GM19452 (cell line): ENCODE data around the gene TMEM179.
"Not testable (repeated sequence)": the region's sequence is repeated elsewhere in the genome, so short reads cannot be mapped to it uniquely, and the experiment has no call there.

Experiments used
- ATAC-seq: cut with Tn5 transposase; IDR thresholded peaks from one replicate; pipeline ENCODE4 v1.9.1; 2021; ENCODE audit not compliant: unreplicated experiment

Gene TMEM179

GRCh38 chr14:104638190-104638589, 33.6 kb upstream of the TMEM179 start:
- ATAC-seq = no peak

DNA sequence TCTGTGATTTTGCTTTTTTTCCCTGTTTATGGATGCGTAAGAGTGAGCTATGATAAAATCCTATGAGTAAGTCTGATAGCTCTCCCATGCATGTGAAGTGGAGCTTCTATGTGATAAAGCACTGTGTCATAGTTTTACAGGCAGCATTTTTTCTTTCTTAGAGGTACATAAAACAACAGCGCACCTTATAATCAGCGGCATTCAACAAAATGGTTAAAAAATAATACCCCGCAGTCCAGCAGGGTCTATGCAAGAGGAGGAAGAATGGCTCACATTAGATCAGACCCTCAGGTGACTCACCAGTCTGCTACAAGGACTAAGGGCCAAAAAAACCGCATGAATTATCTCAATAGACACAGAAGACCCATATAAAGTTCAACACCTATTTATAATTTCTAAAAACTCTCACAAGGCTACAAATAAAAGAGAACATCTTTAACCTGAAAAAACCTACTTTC, 33.0 kb upstream of the TMEM179 start:
- no peak for ATAC-seq

DNA sequence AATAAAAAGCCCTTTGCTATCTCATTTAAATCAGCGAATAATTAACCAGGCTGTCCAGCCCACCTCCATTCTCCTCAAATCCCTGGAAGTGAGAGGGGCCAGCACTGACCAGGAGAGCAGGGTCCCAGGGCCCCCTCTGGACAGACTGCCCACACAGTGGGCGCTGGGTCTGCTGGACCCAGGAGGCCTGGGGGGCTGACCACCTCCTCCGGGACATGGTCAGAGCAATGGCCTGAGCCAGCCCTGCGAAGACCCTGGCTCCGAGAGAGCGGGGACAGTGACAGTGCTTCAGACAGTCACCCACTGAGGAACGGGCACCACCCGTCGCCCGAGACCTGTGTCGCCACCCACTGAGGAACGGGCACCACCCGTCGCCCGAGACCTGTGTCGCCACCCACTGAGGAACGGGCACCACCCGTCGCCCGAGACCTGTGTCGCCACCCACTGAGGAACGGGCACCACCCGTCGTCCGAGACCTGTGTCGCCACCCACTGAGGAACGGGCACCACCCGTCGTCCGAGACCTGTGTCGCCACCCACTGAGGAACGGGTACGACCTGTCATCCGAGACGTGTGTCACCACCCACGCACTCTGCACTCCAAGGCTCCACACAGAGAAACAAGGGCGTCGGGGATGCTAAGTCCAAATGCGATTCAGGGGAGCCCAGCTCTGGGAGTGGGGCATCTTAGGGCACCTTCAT, 32.4 kb upstream of the TMEM179 start:
- ATAC-seq = not testable (repeated sequence)

- no peak for ATAC-seq
Measured at GRCh38 chr14:104636131-104636530, 31.6 kb upstream of the TMEM179 start.

DNA sequence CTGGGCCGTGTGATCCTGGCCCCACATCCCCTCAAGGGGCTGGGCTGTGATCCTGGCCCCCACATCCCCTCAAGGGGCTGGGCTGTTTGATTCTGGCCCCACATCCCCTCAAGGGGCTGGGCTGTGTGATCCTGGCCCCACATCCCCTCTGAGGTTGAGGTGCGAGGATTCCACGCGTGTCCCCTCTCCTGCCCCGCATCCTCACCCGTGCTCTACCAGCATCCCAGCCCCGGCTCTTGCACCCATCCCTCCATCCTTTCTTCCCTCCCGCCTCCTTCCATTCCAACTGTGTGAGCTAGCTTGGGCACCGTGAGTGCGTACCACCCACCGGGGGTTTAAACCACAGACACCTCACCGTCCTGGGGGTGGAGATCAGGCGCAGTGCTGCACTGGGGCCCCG, 31.1 kb upstream of the TMEM179 start:
- no peak for ATAC-seq

DNA sequence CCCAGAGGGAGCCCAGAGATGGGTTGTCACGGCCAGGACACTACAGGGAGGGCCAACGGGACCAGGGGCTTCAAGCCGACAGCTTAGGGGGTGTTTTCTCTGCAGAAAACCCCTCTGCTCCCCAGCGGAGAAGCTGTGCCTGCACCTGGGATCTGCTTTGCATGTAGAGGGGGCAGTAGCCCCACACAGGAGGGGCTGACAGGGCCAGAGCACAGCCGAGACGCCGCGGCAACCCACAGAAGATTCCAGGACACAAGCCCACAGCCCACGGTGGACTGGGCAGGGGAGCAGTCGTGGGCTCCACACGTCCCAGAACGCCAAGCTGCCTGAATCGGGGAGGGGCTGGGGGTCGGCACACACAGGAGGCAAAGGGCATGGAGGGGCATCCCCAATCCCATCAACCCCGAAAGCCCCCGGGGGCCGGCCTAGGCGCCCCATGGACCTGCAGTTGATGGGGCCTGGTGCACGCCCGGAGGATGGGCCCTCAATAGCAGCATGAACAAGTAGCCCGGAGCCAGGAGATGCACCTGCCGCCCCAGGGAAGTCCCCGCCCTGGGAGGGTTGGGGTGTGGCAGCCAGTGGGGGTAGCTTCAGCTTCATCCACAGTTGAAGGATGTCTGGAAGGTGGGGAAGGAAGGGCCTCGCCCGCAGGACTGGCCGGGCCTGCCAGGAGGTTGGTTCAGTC, 30.5 kb upstream of the TMEM179 start:
- no peak for ATAC-seq

- ATAC-seq = no peak
Measured at GRCh38 chr14:104634138-104634760, 29.7 kb upstream of the TMEM179 start.

DNA sequence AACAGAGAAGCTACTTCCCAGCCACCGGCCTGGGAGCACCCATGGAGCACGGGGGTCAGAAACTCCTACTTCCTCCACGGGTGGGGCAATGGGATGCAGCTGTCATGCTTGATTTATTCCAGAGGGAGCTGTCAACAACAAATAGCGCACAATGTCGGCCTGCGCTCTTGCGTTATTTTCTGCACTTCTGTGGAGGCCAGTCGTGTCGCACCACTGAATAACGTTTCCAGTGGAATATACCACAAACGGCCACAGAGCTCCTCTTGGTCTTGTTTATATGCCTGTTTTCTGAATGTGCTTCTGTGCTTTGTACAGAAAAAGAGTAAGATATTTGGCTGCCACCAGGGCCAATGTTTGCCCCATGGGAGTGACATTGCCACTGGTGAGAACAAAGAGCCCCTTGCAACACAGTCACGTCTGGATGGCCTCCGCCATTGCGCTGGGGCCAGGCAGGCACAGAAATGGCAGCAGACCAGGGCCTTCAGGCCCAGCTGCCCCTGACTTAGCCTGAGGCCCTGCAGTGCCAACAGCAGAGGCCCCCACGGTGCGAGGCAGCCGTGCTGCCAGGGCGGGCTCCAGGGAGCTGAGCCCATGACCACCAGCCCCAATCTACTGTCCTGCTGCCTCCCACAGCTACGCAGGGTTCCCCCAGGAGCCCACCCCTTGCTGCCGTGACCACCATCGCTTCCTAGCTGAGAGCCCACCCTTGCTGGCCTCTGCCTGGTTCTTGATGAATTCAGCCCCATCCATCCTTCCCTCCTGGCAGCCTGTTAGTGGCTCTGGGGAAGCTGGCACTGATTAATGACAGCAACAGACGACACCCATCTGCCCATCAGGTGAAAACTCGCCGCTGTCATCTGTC, 28.9 kb upstream of the TMEM179 start:
- no peak for ATAC-seq

GRCh38 chr14:104632781-104633180, 28.2 kb upstream of the TMEM179 start:
- ATAC-seq = no peak

- ATAC-seq = no peak
Measured at GRCh38 chr14:104624939-104625338, 20.4 kb upstream of the TMEM179 start.

- no peak for ATAC-seq
Measured at GRCh38 chr14:104614126-104614812, 9.7 kb upstream of the TMEM179 start.

GRCh38 chr14:104611881-104612280, 7.3 kb upstream of the TMEM179 start:
- ATAC-seq = no peak

DNA sequence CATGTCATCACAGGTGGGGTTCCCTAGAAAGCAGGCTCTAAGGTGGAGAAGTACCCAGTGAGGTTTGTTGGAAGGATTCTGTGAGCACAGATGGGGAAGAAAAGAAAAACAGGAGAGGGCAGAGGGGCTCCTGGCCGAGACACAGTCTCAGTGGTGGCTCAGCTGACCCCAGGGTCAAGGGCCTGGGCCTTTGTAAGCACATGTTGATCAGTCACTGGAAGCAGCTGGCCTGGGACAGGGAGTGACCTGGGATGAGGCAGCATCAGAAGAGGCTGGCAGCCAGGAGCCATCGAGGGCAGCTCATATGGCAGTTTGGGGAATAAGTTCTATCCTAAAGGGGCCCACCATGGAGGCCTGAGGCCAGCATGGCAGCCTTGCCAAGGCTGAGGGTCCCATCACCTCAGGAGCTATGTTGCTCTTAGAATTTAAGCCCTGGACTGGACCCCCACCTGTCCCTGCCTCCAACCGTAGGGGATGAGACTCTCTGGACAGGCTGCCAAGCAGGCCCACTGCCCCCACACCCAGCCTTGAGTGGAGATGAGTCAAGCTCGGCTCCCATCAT, 6.3 kb upstream of the TMEM179 start:
- ATAC-seq = no peak

DNA sequence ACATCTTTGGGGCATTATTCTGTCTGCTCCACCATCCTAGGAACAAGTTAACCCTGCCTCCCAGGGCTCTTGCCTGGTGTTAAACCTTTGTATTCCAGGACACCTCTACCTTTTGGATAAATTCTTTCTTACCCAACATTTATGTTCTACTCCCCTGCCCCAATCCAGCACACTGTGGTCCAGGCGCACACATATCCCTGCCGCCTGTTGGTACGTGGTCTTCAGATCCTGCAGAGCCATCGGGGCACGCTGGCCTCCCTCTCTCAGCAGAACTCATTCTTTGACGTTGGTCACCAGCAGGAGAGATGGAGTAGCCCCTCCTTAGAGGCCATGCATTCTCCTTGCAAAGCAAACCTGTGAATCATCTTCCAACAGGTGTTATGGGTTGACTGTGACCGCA, 5.1 kb upstream of the TMEM179 start:
- no peak for ATAC-seq

DNA sequence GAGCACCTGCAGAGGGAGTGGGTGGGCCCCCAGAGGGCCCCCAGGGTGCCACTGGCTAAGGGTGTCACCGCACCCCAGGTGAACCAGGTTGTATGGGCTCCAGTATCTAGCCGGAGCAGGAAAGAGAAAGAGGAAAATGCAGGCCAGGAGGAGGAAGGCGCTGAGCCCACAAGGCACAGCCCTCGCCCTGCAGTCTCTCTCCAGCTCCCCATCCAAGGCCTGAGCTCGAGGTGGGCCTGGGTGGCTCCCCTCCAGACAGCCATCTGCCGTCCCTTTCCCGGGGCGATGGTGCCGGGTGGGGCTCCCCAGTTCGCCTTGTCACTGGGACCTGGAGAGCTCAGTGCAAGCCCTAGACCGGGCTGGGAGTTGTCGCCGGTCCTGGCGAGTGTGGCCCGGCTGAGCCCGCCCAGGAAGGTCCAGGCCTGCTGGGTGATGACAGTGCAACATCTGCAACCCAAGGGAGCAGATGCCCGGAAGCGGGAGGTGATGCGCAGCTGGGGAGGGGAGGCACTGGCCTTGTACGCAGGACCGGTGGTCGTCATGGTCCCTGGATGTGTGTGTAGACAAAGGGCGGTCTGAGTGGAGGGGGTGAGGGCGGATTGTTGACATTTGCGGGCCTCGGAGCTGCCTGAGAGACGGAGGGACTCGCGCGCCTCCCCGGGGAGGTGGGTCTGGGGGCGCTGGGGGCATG, 716 bp downstream of the TMEM179 start:
- no peak for ATAC-seq

DNA sequence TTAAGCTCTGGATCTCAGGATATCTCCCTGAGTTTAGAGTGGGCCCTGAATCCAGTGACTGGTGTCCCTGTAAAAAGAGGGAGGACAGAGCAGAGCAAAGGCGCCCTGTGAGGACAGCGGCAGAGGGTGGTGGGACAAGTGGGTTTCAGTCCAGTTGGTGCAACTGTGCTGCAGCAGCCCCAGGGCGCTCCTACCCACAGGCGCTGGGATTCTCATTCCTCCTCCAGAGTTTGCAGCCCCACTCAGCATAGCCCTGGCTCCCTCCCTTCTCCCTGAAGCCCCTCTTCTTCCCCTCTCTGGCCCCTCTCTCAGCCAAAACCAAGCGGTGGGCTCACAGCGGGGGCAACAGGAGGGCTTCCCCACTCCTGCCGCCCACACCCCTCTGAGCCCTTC, 1.6 kb downstream of the TMEM179 start:
- ATAC-seq = no peak

DNA sequence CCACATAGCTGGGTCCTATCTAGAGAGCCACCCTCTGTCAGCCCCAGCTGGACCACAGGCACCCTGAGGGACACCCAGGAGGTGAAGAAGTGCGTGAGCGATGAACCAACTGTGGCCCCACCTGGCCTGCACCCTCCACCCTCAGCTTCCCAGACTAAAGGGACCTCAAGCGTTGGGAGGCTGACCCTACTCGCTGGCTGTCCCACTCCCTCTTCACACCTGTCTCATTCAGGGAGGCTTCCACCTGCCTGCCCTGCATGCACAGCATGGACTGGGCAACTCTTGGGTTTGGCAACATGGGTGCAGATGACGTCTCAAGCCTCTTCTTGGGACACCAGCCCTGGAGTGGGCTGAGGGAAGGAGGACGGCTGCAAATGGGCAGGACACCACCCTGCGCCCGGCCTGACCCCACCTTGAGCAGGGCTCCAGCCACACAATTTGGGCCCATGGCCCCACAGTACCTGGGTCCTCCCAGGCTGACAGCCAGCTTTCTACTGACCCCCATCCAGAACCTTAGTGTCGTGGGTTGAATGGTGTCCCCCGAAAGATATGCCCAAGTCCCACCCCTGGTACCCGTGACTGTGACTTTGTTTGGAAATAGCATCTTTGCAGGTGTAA, 2.1 kb downstream of the TMEM179 start:
- no peak for ATAC-seq

GRCh38 chr14:104601786-104602185, 2.8 kb downstream of the TMEM179 start:
- no peak for ATAC-seq

DNA sequence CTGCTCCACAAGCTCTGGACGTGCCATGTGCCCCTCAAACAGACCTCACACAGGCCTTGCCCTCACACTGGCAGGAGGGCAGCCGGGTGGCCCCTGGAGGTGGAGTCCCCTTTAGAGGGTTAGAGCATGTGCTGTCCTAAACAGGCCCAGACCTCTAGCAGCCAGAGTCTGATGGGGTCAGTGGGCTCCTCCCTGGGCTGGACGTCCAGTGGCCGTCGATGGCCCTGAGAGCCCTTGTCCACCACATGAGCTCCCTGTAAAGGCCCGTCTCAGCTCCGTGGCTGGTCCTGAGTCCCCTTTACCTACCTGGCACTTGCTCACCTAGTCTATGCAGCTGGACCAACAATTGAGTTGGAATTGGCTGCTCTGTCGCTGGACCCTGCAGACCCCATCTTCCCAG, 3.8 kb downstream of the TMEM179 start:
- no peak for ATAC-seq
